ENCODE measurements around the gene ASCL5. TPM values are rescaled to one million over a fixed set of nuclear protein-coding genes. Genes with fewer than 3 reads are reported as not detected.

ASCL5 gene
- polyA plus RNA-seq, 1 donor (not counting 4 experiments of a cell fraction or from before 2014, with no cell fraction given): not detected

- no peak overlapping the region for H3K4me2 ChIP-seq (ENCODE audit: control insufficient read depth, extremely low read depth, insufficient read depth, low read depth, low read length)
- H3K4me1 ChIP-seq (ENCODE audit: control insufficient read depth, extremely low read depth, insufficient read depth, low read length): peaks cover 14% of the 10 kb centered on the region
- H3K9me1 ChIP-seq (ENCODE audit: control insufficient read depth, extremely low read depth, insufficient read depth, low read length): no peaks in the 10 kb centered on the region
- no peaks in the 10 kb centered on the region for H3K36me3 ChIP-seq (ENCODE audit: control insufficient read depth in 2 of 2, extremely low read depth in 1 of 2, insufficient read depth in 2 of 2, low read length in 2 of 2)
- DNase-seq (ENCODE audit: low read depth, low spot score): no peak
- TF ChIP-seq EZH2 (IDR thresholded peaks at IDR 0.05; ENCODE audit: low read length): no peak
- TF ChIP-seq CTCF (optimal IDR thresholded peaks at IDR 0.05 in 1 of 3, IDR thresholded peaks at IDR 0.05 in 1 of 3, conservative IDR thresholded peaks at IDR 0.05 in 1 of 3; ENCODE audit: extremely low read depth in 1 of 3, insufficient read depth in 2 of 3, low read length in 3 of 3): no peak
- H3K9me3 ChIP-seq (ENCODE audit: control insufficient read depth, low read depth, low read length): no peaks in the 10 kb centered on the region
- peaks cover 33% of the 10 kb centered on the region for H3K27me3 ChIP-seq (ENCODE audit: control insufficient read depth, extremely low read depth, insufficient read depth, low read length)
- dilution Hi-C loops (cut with MboI; ENCODE audit: extremely low pct_ligation_motif_present, low sequenced_read_pairs): no loop called here
- no peak overlapping the region for H2AFZ ChIP-seq (ENCODE audit: control insufficient read depth, low read length)
- FAIRE-seq: peak; percentile 76
- H3K4me3 ChIP-seq (ENCODE audit: control insufficient read depth in 2 of 3, extremely low read depth in 1 of 3, insufficient read depth in 2 of 3, low read depth in 1 of 3, low read length in 3 of 3): no peak overlapping the region
- H3K9ac ChIP-seq (ENCODE audit: control insufficient read depth, extremely low read depth, insufficient read depth, low read length): no peak overlapping the region
- H3K27ac ChIP-seq (ENCODE audit: control insufficient read depth, insufficient read depth, low read length): no peak overlapping the region
- no peaks in the 10 kb centered on the region for H3K79me2 ChIP-seq (ENCODE audit: control insufficient read depth, insufficient read depth, low read length)
- no peaks in the 10 kb centered on the region for H4K20me1 ChIP-seq (ENCODE audit: control insufficient read depth, extremely low read depth, insufficient read depth, low read length)
Observed at GRCh38 chr1:201123866-201124265, 3.1 kb downstream of the ASCL5 start.

GRCh38 chr1:201122321-201122957 is 4.5 kb downstream of the ASCL5 start:
- H3K27me3 ChIP-seq (ENCODE audit: control insufficient read depth, extremely low read depth, insufficient read depth, low read length): peaks cover 33% of the 10 kb centered on the region
- H3K4me3 ChIP-seq (ENCODE audit: control insufficient read depth in 2 of 3, extremely low read depth in 1 of 3, insufficient read depth in 2 of 3, low read depth in 1 of 3, low read length in 3 of 3): no peak overlapping the region
- no peak overlapping the region for H3K27ac ChIP-seq (ENCODE audit: control insufficient read depth, insufficient read depth, low read length)
- no peaks in the 10 kb centered on the region for H3K36me3 ChIP-seq (ENCODE audit: control insufficient read depth in 2 of 2, extremely low read depth in 1 of 2, insufficient read depth in 2 of 2, low read length in 2 of 2)
- peaks cover 14% of the 10 kb centered on the region for H3K4me1 ChIP-seq (ENCODE audit: control insufficient read depth, extremely low read depth, insufficient read depth, low read length)
- DNase-seq (ENCODE audit: low read depth, low spot score): no peak
- no peak for FAIRE-seq
- no peak overlapping the region for H3K9ac ChIP-seq (ENCODE audit: control insufficient read depth, extremely low read depth, insufficient read depth, low read length)
- no peaks in the 10 kb centered on the region for H4K20me1 ChIP-seq (ENCODE audit: control insufficient read depth, extremely low read depth, insufficient read depth, low read length)
- no peaks in the 10 kb centered on the region for H3K9me3 ChIP-seq (ENCODE audit: control insufficient read depth, low read depth, low read length)
- no peaks in the 10 kb centered on the region for H3K79me2 ChIP-seq (ENCODE audit: control insufficient read depth, insufficient read depth, low read length)
- TF ChIP-seq EZH2 (IDR thresholded peaks at IDR 0.05; ENCODE audit: low read length): no peak
- no peak for TF ChIP-seq CTCF (optimal IDR thresholded peaks at IDR 0.05 in 1 of 3, IDR thresholded peaks at IDR 0.05 in 1 of 3, conservative IDR thresholded peaks at IDR 0.05 in 1 of 3; ENCODE audit: extremely low read depth in 1 of 3, insufficient read depth in 2 of 3, low read length in 3 of 3)
- H3K9me1 ChIP-seq (ENCODE audit: control insufficient read depth, extremely low read depth, insufficient read depth, low read length): no peaks in the 10 kb centered on the region
- dilution Hi-C loops (cut with MboI; ENCODE audit: extremely low pct_ligation_motif_present, low sequenced_read_pairs): no loop called here
- no peak overlapping the region for H2AFZ ChIP-seq (ENCODE audit: control insufficient read depth, low read length)
- no peak overlapping the region for H3K4me2 ChIP-seq (ENCODE audit: control insufficient read depth, extremely low read depth, insufficient read depth, low read depth, low read length)
